Activated CD8-positive, alpha-beta memory T cell treated with anti-CD3 and anti-CD28 coated beads, Interleukin-2, amount 50 U/mL, for 1 hour (primary cell): ENCODE measurements around the gene ZBTB20.

ENCODE experiments used
- DNase-seq: peaks from one replicate; pipeline ENCODE4 v3.0.0-alpha.2; 2020; ENCODE audit errors: extremely low read depth

ZBTB20 gene

DNA sequence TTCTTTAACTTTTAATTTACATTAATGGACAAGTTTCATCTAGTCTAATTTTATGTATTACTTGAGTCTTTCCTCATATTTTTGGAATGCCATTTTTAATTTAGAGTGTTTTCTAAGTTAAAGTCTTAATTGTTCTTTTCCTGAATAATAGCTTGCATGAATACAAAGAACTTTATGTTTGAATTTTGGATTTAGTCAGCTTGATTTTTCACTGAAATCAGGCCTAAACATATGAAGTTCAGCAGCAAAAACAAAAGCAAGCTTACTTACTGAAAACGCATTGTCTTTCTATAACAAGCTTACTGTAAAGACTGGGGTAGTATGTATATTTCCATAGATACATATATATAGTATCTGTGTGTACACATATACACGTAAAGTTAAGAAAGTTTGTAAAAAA lies 126.0 kb downstream of the ZBTB20 start:
- no peak for DNase-seq

DNA sequence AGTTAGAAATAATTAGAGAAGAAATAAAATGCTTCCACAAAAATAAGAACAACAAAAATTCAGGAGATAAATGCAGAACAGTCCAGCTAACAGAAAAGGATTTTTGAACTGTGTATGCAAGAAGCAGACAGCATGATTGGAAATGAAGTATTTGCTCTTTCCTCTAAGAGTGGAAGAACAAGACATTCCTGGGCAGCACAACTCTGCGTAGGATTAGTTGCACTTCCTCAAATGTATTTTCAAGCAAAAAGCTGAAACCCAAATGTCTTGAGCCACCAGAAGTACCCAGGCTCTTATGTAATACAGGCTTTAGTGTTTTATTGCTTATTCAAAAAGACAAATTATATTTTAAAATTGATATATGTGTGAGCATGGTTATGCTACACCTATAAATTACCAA lies 127.2 kb downstream of the ZBTB20 start:
- DNase-seq = no peak

DNA sequence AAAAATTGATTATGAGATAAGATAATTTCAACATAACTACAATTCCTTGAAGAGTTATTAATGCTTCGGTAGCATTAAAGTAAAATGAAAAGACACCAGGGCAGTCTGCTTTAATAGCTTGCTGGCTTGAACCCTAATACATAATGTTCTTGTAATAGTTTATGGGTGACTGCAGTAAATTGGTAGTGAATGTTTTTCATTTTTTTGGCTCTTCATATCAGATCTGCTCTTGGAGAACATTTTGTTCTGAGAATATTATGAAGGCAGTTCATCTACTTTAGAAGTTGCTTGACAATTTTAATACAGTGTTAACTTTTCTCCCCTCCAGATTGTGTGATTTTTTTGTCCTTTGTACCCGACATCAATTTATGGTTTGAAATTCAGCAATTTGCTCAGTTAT lies 128.4 kb downstream of the ZBTB20 start:
- no peak for DNase-seq

DNA sequence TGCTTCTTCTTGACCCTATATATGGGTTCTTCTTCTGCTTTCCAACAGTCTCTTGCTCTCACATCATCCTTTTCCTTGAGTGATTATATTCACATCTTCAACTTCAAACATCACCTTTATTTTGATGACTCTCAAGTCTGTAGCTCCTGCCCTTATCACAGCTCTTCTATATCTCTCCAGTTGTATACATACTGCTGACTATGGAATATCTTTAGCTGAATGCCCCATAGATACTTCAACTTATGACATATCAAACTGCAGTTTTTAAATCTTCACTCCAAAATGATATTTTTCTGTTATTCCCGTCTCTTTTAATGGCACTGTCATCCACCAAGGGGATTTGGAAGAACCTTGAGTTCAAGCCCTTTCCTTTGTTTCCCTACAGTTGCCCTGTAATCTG lies 139.1 kb downstream of the ZBTB20 start:
- DNase-seq = no peak

DNA sequence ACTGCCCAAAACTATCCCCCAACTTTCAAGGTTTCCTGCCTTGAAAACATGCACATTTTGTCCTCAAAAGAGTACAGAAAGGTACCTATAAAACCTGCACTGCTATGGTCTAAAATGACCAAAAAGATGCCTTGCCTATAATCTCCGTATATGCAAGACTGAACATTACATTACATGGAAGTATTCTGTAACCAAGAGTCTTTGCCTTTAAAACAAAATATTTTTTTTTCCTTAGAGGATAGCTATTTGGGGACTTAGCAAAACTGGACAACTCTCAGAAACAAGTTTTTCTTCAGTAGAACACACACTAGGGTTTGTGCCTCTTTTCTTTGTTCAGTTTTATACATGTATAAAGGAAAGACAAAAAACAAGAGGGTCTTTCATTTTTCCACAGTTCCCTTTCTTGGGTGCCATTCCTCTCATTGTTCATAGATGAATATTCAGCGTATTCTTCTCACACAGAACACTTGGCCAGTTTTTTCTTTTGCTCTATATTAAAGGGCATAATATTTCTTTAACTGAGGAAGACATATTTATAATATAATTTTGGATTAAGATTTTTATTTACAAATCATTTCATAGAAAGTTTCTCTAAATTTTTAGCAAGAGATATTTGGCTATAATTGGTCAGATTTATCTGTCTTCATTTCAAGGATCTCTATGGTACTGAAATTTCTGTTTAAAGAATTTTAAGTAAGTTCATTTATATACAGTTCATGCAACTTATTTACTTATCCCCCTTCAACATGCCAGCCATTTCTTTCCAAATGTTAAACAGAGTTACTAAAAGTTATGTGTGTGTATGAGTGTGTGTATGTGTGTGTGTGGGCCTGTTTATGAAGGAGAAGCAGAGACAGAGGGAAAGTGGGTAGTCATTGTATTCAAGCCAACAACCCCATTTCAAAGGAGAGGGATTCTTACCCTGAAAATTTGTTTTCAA lies 142.6 kb downstream of the ZBTB20 start:
- DNase-seq = no peak

DNA sequence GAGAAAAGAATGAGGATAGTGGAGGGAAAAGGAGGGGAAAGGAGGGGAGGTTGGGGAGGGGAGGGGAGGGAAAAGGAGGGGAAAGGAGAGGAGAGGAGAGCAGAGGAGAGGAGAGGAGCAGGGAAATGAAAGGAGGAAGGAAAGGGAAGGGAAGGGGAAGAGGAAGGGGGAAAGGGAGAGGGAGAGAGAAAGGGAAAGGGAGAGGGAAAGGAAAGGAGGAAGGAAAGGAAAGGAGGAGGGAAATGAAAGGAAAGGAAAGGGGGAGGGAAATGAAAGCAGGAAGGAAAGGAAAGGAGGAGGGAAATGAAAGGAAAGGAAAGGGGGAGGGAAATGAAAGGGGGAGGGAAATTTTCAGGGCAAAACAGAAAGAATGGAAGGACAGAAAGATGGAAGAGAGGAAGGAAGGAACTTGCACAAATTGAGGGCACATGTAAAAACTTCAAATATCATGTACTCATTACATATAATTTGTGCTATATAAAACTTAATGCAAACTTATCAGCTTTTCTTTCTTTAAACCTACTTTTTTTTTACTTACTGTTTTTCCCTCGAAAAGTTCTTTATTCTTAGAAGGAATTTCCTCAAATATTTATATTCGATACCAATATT lies 148.0 kb downstream of the ZBTB20 start:
- DNase-seq = no peak

DNA sequence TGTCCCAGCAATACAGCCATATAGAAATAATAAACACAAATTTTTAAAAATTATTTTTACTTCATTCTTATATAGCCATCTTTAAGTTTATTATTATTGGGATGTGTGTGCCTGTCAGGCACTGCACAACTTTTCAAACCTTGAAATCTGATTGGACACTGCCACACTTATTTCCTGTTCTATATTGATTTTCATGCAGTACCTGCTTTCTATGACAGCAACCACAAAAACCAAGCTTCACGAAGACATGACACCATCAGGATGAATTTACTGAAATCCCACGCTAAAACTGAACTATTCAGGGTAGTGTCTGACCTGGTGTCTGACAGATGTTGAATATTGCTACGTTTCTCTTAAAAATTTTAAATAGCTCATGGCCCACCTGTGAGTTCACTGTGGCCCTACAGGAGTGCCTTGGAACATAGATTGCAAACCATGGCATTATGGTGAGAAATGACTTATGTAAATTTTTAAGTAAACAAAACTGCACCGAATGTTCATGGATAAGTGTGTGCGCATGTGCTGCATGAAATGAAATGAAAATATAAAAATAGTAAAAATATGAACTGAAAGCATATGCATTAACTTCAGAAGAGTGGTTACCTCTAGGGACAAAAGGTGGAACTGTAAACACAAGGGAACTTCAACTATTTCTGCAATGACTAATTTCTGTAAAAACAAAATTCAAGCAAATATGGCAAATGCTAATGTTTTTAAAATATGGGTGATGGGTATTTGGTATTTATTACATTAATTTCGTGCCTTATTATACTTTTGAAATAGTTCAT lies 152.3 kb downstream of the ZBTB20 start:
- no peak for DNase-seq

DNA sequence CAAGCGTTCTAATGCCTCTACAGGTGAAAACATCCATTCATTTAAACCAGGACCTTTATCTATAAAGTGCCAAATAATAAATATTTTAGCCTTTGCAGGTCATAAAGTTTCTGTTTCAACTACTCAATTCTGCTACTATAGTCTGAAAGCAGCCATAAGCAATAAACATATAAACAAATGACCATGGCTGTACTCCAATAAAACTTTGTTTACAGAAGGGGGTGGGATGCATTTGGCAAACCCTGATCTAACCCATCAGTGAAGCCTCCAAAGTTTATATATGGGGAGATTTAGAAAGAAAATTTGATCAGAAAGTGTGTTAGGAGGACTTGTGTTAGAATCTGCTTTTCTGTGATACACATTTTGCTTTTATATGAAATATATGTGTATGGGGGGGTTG lies 161.3 kb downstream of the ZBTB20 start:
- DNase-seq = no peak

DNA sequence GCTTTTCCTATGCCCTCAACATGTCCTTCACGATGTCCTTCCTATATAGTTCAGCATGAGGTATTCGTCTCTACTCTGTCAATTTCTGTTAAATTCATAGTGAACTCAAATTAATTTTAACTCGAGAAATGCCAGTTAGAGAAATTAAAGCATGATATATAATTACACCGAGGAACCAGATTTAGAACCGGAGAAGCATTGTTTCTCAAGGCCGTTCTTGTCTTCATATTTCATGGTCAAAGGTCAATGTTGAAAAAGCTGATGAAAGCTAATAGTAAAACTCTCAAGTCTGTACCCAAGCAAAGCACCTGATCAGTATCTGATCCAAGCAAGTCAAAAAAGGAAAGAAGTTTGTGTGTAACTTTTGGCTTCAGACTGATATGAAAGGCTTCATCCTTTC lies 163.8 kb downstream of the ZBTB20 start:
- no peak for DNase-seq

DNA sequence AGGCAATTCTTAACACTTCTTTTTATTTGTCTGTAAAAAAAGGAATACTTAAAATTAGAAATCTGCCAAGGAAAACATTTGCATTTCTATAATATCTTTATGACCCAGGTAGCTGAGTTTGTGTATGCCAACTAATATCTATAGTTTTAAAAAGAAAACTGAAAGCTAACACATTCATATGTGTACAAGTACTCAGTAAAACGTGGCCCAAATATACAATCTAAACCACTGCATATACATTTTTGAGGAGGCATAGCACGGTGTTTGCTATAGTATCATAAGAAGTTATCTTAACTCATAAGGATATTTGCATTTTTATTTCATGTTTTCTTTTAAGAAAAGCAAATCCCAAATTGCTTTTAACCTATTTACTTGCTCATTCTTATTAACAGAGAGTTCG lies 172.7 kb downstream of the ZBTB20 start:
- DNase-seq = no peak

DNA sequence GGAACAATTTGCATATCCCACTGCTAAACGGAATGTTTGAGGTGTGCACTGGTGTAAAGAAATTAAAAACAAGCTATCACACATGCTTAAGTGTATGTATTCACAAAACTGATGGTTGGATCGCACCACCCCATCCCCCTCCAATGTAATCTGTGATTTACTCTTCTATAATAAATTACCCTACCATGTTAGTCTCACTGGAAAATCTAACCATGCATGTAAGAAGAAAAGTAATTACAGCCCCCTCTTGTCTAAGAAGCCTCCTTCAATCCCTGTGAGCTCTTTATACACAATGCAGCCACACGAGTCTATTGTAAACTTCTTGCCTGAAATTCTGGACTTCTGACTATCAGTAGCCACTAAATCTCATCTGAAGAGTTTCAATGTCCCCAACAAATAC lies 173.6 kb downstream of the ZBTB20 start:
- DNase-seq = no peak

DNA sequence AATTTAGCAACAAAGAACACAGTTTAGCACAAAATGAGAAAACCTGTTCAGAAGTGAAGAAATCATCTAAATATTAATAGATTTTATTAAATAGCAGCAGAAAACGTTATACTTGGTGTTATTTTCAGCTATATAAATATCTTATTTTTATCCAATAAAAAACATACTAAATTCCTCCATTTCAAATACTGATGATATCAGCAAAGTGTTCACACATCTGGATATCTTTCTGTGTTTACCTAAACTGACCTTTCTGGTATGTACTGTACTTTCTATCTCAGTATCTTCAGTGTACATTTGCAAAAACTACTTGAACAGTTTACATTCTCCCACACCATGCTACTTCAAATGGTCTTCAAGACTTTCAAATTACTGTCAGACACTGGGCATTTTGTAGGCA lies 179.9 kb downstream of the ZBTB20 start:
- DNase-seq = no peak

DNA sequence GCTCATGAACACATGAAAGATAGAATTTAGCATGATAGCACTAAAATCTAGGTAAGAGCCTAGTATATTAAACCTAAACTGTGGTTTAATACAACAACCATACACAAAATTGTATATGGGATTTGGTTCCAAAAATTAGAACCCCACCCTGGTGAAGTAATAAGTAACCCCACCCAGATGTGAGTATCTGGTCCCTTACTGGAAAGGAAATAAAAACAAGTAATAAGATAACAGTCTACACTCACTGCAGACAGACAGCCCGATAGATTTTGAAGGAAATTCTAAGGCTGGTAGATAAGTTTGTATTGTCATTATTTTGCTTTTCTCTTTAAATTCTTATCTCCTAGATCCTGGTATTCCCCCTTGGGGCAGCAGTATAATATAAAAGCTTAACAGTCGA lies 184.9 kb downstream of the ZBTB20 start:
- DNase-seq = no peak

DNA sequence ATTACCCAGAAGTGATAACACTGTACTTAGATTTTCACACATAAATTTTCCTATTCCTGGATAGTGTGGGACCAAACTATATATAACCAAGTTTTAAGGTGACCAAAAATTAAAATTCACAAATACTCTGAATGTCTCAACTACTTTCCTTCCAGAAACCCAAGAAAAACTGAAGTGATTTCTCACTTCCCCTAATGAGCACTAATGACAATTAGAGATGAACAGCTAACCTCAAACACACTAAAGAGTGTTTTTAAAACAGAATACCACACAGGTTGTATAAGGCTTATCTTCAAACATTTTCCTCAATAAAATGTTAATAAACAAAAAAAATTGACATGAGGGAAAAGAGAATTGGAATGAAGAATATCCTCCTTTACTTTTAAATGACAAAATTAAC lies 188.2 kb downstream of the ZBTB20 start:
- no peak for DNase-seq

DNA sequence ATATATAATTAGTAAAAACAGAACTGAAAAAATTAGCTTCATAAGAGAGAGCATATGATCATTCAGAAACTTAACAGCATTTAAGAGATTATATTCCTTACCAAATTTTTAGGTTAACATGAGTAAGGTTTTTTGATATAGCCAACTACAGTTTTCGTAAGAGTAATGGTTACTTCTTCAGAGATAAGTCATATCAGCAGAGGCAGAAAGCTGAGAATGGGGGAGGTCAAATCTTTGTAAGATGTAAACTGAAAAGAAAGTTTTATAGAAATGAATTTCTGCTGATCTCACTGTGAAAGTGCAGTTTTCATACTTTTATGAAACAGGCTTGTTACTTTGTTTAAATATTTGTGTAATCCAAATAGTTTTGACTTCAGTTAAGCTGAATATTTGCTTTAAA lies 193.3 kb downstream of the ZBTB20 start:
- DNase-seq = no peak

DNA sequence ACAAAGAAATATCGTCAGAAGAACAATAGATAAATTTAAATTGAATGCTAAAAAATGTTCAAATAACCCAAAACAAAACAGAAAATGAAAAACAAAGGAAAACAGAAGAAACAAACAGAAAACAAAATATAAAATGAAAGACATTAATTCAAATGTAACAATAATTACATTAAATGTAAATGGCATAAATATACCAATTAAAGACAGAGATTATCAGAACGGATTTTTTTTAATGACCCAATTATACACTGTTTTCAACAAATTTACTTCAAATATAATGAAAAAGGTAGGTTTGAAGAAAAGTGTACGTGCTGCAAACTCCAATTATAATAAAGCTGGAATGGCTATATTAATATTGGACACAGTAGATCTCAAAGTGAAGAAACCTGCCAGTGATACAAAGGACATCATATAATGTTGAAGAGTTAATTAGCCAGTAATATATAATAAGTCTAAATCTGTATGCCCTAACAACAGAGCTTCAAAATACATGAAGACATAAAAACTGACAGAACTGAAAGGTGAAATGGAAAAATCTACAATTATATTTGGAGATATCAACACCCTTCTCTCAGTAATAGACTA lies 193.8 kb downstream of the ZBTB20 start:
- DNase-seq = no peak

DNA sequence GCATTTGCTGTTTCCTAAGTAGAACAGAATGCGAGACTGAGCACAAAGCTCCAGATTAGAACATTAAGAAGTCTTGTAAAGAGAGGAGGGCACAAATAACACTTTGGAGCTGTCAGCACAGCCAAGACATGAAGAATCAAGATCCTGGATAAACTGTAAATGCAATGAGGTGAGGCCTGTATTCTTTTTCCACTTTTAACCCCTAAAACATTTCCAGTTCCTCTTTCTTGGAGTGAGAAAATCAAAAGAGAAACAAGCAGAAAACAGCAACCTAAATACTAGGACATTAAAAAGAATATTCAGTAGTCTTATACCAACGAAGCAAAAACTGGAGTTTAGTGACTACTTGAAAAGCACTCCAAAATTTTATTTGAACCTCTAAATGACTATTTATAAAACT lies 204.3 kb downstream of the ZBTB20 start:
- no peak for DNase-seq

DNA sequence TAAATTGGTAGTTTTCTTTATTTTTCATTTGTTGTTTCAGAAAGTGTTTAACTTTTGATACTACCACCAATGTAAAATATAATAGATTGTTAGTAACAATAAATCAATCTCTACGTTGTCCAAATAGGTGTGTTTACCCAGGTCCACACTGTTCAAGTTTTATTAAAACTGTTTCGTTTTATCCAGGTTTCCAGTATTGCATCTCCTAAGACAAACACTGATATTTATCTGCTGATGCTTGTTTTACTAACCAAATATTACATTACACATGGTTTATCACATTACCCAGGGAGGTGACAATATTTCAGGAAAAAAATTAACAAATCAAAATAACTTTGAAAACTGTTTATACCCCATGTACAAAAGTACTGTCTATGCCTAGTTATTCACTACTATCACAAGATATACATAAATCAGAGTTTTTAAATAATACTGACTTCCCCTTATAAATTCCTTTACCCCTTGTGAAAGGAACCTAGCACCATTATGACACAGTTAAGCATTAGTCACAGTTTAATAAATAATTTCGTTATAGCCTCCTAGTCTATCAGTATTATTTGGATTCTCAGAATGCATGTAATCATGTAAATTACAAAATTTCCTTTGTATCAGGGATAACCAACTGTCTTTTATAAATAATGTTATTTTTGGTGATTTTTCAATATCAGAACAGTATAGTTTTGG lies 205.3 kb downstream of the ZBTB20 start:
- DNase-seq = no peak

DNA sequence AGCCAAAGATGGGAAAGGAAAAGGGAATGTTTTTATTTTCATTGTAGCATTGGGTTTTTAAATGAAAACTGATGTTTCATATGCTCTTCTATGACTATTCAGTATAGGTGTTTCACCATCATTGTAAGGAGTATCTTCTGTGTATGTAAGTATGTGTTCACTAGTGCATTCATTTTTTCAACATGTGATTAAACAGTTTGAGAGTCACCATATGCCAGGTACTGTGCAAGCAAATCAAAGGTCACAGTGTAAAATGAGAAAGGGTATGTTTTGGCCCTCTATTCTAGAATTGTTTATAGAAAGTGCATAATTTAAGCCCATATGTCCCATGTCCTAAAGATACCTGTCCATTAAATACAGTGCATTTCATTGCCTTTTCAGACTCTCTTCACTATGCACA lies 207.2 kb downstream of the ZBTB20 start:
- no peak for DNase-seq

DNA sequence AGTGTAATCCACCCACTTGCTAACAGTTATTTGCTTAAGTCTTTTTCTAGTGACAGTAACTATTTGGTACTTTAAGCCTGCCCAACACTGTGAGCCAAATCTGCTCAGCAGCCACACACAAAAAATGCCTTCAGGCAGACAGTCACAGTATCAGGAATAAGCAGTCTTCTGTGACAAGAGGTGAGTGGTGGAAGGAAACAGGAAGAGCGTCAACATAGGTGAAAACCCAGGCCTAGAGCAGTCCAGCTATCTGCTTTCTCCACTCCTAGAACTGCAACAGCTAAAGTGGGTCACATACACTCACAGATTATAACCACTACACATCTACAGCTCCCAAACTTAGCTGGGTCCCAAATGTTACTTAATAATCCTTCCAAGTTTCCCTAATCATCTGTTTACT lies 213.7 kb downstream of the ZBTB20 start:
- DNase-seq = no peak

DNA sequence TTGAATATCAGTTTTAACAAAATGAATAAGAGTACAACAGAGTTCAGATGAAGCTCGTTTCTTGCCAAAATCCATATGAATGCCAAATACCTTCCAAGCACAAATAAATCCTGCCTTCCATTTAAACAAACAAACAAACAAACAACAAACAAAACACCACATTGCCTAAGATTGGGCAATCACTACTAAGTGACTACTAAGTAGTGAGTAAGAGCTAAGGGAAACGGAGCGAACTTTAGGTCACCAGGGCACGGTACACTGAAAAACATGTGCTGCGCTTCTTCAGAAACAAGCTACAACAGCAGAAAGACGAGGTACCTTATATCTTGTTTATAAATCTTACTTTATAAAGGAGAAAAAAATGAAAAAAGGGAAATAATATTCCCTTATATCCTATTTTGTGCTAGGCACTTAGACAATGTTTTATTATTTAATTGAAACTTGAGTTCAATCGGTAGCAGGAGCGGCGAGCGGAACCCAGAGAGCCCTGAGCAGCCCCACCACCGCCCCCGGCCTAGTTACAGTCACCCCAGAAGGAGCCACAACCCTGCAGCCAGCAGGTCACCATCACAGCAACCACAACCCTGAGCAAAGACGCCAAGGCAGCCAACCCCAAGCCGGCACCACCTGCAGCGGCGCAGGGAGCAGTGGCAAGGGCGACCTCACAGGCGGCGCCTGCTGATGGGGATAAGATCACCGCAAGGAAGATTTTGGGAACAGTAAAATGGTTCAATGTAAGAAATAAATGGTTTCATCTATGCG lies 216.9 kb downstream of the ZBTB20 start:
- no peak for DNase-seq
